HG03025 (cell line): ENCODE measurements around the gene SNX18.
"Not testable (repeated sequence)": the region's sequence is repeated elsewhere in the genome, so short reads cannot be mapped to it uniquely, and the experiment has no call there.

ENCODE experiments used
- ATAC-seq: cut with Tn5 transposase; IDR thresholded peaks from one replicate; pipeline ENCODE4 v1.9.1; 2021; ENCODE audit warnings: mild to moderate bottlenecking, moderate library complexity; ENCODE audit not compliant: unreplicated experiment, low FRiP score

The SNX18 gene

GRCh38 chr5:54518818-54519508 lies 1.4 kb downstream of the SNX18 start:
- ATAC-seq, result no peak

DNA sequence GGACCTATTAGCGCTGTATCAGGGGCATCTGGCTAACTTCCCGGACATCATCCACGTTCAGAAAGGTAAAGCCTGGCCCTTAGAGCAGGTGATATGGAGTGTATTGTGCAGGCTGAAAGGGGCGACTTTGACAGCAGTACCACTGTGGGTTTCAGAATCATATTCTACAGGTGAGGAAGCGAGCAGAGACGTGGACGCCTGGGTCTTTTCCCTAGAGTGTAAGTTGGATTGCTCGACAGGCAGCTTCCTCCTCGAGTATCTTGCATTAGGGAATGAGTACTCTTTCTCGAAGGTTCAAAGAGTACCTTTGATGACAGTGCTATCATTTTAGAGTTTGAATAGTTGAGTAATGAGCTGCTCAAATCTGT lies 1.9 kb downstream of the SNX18 start:
- no peak for ATAC-seq

DNA sequence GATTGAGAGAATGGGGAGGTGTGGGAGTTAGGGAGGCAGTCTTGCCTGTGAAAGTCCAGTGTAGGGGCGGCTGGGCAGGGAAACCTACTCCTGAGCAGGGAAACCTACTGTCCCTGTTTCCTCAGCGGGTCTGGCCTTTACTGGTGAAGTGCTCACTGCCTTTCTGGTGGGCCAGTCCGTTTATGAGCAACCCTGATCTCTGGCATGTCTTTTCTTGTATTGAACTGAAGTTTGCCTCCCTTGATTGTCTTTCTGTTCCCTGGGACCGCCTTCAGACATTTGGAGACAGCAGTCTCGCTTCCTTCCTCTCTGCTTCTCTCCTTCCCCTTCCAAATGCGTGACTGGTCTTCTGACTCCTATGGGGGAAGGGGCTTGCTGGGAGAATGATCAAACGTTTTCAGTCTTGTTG lies 2.9 kb downstream of the SNX18 start:
- ATAC-seq, result no peak

- no peak for ATAC-seq
Observed at GRCh38 chr5:54520940-54521339, 3.4 kb downstream of the SNX18 start.

DNA sequence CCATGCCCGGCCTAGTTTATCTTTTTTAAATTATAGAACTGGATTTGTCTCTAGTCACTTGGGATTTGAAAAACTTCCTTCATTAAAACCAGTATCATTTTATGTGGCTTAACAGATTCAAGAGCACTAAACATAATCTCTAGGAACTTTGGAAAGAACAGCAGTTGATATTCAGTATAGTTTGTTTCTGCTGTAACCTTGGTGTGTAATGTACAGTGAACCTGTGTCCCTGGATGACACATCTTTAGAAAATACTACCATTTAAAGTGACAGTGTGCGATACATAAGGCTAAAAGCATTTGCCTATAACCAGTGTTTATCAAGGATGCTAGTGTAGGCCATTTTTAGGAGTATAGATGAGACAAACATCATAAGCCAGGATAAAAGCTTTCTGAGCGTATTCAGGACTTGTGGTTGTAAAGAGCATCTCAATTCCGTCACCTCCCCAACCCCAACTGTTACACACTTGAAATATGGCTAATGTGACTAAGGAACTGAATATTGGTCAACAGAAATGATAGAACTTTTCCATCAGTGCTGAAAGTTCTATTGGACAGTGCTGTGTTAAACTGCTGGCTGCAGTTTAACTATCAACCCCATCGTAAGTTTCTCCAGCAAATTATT lies 4.4 kb downstream of the SNX18 start:
- ATAC-seq, result no peak

DNA sequence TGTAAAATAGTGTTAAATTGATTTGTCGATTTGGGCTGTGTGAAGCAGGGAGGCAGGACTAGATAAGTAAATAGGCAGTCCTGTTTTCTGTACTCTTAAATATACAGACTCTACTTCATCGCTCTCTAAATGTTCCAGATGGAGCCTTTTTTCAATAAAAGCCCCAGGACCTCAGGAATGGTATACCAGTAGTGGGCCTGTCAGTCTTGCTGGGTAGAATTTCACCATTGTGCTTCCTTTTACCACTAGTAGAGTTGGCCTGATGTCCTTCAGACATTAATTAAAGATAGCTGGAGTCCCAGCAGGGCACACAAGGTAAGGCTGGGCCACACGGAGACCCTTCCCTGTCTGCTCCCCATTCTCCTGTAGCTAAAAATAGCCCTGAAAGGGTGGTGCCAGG lies 6.0 kb downstream of the SNX18 start:
- ATAC-seq, result no peak

- ATAC-seq, result no peak
Observed at GRCh38 chr5:54524082-54524481, 6.5 kb downstream of the SNX18 start.

GRCh38 chr5:54524704-54525103 lies 7.1 kb downstream of the SNX18 start:
- no peak for ATAC-seq

DNA sequence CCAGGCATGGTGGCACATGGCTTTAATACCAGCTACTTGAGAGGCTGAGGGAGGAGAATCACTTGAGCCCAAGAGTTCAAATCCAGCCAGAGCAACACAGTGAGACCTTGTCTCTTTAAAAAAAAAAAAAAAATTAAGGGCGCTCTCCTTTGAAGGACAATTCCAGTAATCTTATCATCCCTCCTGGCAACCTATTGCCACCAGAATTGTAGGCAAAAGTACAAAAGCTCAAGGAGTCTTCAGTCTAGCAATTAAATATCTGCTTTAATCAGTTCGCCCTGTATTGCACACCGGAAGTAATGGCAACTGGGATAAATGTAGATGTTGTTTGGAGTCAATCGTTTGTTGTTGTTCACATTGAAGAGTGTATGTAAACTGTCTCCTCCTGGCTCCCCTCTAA lies 7.7 kb downstream of the SNX18 start:
- ATAC-seq, result no peak

DNA sequence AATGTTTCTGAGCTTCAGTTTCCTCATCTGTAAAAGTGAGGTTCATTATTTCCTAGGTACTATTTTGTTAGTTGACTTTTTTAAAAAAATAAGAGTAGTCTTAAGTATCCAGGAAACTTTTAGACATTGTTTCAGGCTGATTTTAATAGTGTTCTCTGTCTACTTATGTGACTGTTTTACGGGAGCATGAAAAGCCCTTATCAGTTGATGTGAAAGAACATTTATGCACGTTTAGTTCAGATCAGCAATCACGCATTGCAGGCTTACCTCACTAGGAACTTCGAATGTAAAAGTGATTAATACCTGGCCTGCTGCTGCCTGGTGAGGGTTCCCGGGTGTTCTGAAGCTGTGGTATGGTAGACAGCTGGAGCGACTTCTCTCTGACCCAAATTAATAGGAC lies 8.1 kb downstream of the SNX18 start:
- ATAC-seq, result no peak

DNA sequence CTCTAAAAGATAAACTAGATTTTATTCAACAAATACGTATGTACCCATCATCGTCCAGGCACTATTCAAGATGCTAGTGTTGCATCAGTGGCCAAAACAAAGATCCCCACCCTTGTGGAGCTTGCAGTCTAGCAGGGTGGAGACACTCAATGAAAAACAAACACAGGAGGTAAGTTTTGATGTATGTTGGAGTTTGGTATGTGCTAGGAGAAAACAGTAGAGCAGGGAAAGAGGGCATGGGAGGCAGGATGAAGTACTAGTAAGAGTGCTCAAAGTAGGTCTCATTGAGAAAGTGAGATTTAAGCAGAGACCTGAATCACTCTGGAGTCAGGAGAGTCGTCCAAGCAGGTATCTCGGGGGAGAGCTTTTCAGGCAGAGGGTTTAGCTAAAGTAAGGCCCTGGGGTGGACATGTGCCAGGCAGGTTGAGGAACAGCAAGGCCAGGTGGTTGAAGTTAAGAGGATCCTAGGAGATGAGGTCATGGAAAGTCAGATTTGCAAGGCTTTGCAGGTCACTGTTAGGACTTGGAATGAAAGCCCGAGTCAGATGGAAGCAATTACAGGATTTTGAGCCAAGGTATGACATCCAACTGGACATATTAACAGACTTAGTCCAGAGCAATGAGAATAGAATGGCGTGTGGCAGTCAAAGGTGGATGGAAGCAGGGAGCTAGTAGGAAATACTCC lies 9.2 kb downstream of the SNX18 start:
- ATAC-seq, result no peak

- no peak for ATAC-seq
Observed at GRCh38 chr5:54528633-54529209, 11.2 kb downstream of the SNX18 start.

DNA sequence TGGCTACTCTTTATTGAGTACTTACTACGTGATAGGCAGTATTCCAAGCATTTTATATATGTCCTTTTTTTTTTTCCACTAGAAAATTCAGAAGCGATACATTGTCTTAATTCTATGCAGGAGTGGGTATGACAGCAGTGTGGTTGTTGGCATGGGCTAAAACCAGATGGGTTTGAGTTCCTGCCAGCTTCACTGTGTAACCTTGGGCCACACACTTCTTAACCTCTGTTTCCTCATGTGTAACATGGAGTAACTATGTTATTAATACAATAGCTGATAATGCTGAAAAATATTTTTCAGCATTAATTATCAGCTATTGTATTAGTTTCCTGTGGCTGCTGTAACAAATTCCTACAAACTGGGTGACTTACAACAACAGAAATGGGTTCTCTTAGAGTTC lies 12.0 kb downstream of the SNX18 start:
- no peak for ATAC-seq

GRCh38 chr5:54531546-54531945 lies 14.0 kb downstream of the SNX18 start:
- ATAC-seq, result no peak

GRCh38 chr5:54533541-54534190 lies 16.1 kb downstream of the SNX18 start:
- no peak for ATAC-seq

- no peak for ATAC-seq
Observed at GRCh38 chr5:54534191-54535004, 16.8 kb downstream of the SNX18 start.

DNA sequence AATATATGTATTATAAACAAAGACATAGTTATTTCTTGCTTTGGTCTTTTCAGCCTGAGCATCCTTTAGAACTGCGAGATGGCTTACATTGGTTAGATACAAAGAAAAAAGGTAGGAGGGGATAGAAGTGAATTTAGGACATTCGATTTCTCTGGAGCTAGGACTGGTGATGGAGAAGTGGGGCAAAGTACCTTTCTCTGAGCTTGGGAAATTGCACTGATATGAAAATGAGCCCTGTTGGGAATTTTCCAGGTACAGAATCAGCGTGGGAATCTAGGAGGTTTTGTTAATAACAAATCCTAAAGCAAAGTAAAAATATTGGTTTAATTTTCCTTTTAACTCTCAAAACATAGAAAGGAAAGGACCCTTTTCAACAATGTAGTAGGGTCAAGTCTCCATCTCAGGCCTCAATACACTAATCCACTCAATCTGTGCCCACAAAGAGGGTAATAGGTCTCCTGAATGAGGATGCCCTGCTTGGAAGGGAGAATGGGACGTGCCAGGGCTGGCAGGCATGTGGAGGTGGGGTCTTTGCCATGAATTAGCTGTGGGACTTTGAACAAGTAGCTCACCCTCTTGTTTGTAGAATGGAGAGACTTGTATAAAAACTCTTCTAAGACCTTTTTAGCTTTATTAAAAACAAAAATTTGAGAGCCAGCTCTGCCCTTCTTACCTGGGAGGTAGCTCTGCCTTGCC lies 17.7 kb downstream of the SNX18 start:
- ATAC-seq, result no peak

- not testable (repeated sequence) for ATAC-seq
Observed at GRCh38 chr5:54536375-54536774, 18.8 kb downstream of the SNX18 start.

DNA sequence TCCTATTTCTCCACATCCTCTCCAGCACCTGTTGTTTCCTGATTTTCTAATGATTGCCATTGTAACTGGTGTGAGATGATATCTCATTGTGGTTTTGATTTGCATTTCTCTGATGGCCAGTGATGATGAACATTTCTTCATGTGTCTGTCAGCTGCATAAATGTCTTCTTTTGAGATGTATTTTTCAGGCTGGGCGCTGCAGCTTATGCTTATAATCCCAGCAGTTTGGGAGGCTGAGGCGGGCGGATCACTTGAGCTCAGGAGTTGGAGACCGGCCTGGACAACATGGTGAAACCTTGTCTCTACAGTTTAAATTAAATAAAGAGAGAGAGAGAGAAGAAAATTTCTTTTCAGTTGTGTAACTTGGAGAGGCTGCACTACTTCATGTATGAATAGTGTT lies 19.3 kb downstream of the SNX18 start:
- ATAC-seq, result not testable (repeated sequence)

GRCh38 chr5:54537725-54538124 lies 20.2 kb downstream of the SNX18 start:
- ATAC-seq, result no peak
